Mesenteric fat pad (tissue), 1 donor: ENCODE results near the gene SH3TC1. TPM values are rescaled to one million over a fixed set of nuclear protein-coding genes. Genes with fewer than 3 reads are reported as not detected.

ENCODE experiments used
- DNase-seq: peaks from one replicate; pipeline ENCODE4 v3.0.0-alpha.2; 2020; ENCODE audit warnings: low spot score
- long read RNA-seq: library from polyadenylated mRNA; unstranded; transcript quantifications from one replicate; pipeline ENCODE4 v2.0.0, GENCODE V29; 2020
- total RNA-seq: library from RNA; stranded (reverse); fragmentation: NEBNext Ultra II Directional; extraction: Animal tissue kit (Norgen Biotek cat#: 25700); gene quantifications from one replicate; pipeline ENCODE4 v1.2.1, GENCODE V29; 2021
- donor health status: DM: yes; HTN: yes; CAD: no.

The SH3TC1 gene
- total RNA-seq, result 64.9 TPM
- long read RNA-seq, full-length matches to known transcripts, result 44 of 83 reads
- long read RNA-seq, partial matches to known transcripts, result 21 of 83 reads
- long read RNA-seq, other reads (novel, unspliced or antisense), result 18 of 83 reads

GRCh38 chr4:8198906-8199593, at the start of gene SH3TC1:
TSS of gene SH3TC1 (plus strand) at chr4:8199290. CDS start at chr4:8205195, 5,905 bp downstream.
- DNase-seq, result peak; percentile 97

- DNase-seq, result no peak
Measured at GRCh38 chr4:8149664-8150063, 49.4 kb upstream of the SH3TC1 start.

GRCh38 chr4:8150152-8151090, 48.7 kb upstream of the SH3TC1 start:
- DNase-seq, result no peak

GRCh38 chr4:8151165-8151650, 47.9 kb upstream of the SH3TC1 start:
- DNase-seq, result no peak

- DNase-seq, result no peak
Measured at GRCh38 chr4:8152090-8152864, 46.8 kb upstream of the SH3TC1 start.

GRCh38 chr4:8152865-8153257, 46.2 kb upstream of the SH3TC1 start:
- DNase-seq, result no peak

GRCh38 chr4:8153441-8153840, 45.6 kb upstream of the SH3TC1 start:
- no peak for DNase-seq

- no peak for DNase-seq
Measured at GRCh38 chr4:8155048-8155447, 44.0 kb upstream of the SH3TC1 start.

- no peak for DNase-seq
Measured at GRCh38 chr4:8155660-8156421, 43.2 kb upstream of the SH3TC1 start.

GRCh38 chr4:8156617-8157016, 42.5 kb upstream of the SH3TC1 start:
- DNase-seq, result no peak

GRCh38 chr4:8157496-8157895, 41.6 kb upstream of the SH3TC1 start:
- no peak for DNase-seq

- no peak for DNase-seq
Measured at GRCh38 chr4:8157944-8158709, 41.0 kb upstream of the SH3TC1 start.

- peak; percentile 99 for DNase-seq
Measured at GRCh38 chr4:8158710-8159536, 40.2 kb upstream of the SH3TC1 start, which contains the start of gene ABLIM2. TSS of gene ABLIM2 (minus strand) at chr4:8158813. CDS start at chr4:8158689, 124 bp downstream.

- DNase-seq, result no peak
Measured at GRCh38 chr4:8159537-8160232, 39.4 kb upstream of the SH3TC1 start.

- DNase-seq, result no peak
Measured at GRCh38 chr4:8160233-8160560, 38.9 kb upstream of the SH3TC1 start.

GRCh38 chr4:8160572-8160971, 38.5 kb upstream of the SH3TC1 start:
- no peak for DNase-seq

- no peak for DNase-seq
Measured at GRCh38 chr4:8162625-8163024, 36.5 kb upstream of the SH3TC1 start.

GRCh38 chr4:8163026-8163425, 36.1 kb upstream of the SH3TC1 start:
- no peak for DNase-seq
